SK-N-SH (cell line): ENCODE results near the gene RBM19.

Experiments used
- CHD2 ChIP-seq: fragments of 150-350 bp; IDR thresholded peaks from 2 replicates; pipeline ENCODE4 v1.6.1; 2018; ENCODE audit warnings: low read length; ENCODE audit not compliant: partially characterized antibody
- CTCF ChIP-seq: fragments of 200-600 bp; sonication (generic); IDR thresholded peaks from 2 replicates; pipeline ENCODE4 v1.6.1; 2017; ENCODE audit warnings: antibody characterized with exemption, mild to moderate bottlenecking, moderate library complexity
- EP300 ChIP-seq, 2 experiments: IDR thresholded peaks; 2 replicates each; pipeline versions ENCODE4 v1.4.0 to v1.6.1; 2012; ENCODE audit warnings: borderline replicate concordance in 1 of 2, low read depth in 1 of 2, low read length in 1 of 2
- EZH2phosphoT487 ChIP-seq: fragments of 200-600 bp; sonication (generic); IDR thresholded peaks from 2 replicates; pipeline ENCODE4 v1.6.1; 2017; ENCODE audit warnings: low read depth, mixed run types, mild to moderate bottlenecking, antibody characterized with exemption, moderate library complexity, borderline replicate concordance
- GABPA ChIP-seq: IDR thresholded peaks from 2 replicates; pipeline ENCODE4 v1.4.0; 2012; ENCODE audit warnings: low read depth, mild to moderate bottlenecking
- MAX ChIP-seq: IDR thresholded peaks from 2 replicates; pipeline ENCODE4 v1.4.0; 2012; ENCODE audit warnings: low read depth
- POLR2AphosphoS5 ChIP-seq: IDR thresholded peaks from 2 replicates; pipeline ENCODE4 v1.6.1; 2012; ENCODE audit warnings: low read depth, low read length
- REST ChIP-seq: IDR thresholded peaks from 2 replicates; pipeline ENCODE4 v1.6.1; 2012; ENCODE audit warnings: mild to moderate bottlenecking, low read depth, low read length, moderate library complexity
- RFX5 ChIP-seq: IDR thresholded peaks from 2 replicates; pipeline ENCODE4 v1.6.1; 2012; ENCODE audit warnings: mild to moderate bottlenecking, improper control_type of control experiment, low read length
- TAF1 ChIP-seq: IDR thresholded peaks from 2 replicates; pipeline ENCODE4 v1.6.1; 2012; ENCODE audit warnings: low read depth, mild to moderate bottlenecking, low read length, moderate library complexity, borderline replicate concordance
- YY1 ChIP-seq: IDR thresholded peaks from 2 replicates; pipeline ENCODE4 v1.4.0; 2012; ENCODE audit warnings: low read depth, mild to moderate bottlenecking

GRCh38 chr12:113905829-113906228 is 60.3 kb downstream of the RBM19 start:
- TF ChIP-seq CTCF (no peak), POLR2AphosphoS5 (no peak), MAX (no peak), CHD2 (no peak), EZH2phosphoT487 (no peak), TAF1 (no peak), RFX5 (no peak), YY1 (no peak), EP300 (IDR thresholded peaks at IDR 0.05; ENCODE audit: borderline replicate concordance in 1 of 2, low read depth in 1 of 2, low read length in 1 of 2) (no peak), GABPA (no peak), REST (no peak)
